HG03097 (cell line): Measurements from ENCODE around the gene SOX18.

Source experiments
- ATAC-seq: cut with Tn5 transposase; IDR thresholded peaks from one replicate; pipeline ENCODE4 v1.9.1; 2021; ENCODE audit not compliant: unreplicated experiment, low FRiP score

SOX18 gene

DNA sequence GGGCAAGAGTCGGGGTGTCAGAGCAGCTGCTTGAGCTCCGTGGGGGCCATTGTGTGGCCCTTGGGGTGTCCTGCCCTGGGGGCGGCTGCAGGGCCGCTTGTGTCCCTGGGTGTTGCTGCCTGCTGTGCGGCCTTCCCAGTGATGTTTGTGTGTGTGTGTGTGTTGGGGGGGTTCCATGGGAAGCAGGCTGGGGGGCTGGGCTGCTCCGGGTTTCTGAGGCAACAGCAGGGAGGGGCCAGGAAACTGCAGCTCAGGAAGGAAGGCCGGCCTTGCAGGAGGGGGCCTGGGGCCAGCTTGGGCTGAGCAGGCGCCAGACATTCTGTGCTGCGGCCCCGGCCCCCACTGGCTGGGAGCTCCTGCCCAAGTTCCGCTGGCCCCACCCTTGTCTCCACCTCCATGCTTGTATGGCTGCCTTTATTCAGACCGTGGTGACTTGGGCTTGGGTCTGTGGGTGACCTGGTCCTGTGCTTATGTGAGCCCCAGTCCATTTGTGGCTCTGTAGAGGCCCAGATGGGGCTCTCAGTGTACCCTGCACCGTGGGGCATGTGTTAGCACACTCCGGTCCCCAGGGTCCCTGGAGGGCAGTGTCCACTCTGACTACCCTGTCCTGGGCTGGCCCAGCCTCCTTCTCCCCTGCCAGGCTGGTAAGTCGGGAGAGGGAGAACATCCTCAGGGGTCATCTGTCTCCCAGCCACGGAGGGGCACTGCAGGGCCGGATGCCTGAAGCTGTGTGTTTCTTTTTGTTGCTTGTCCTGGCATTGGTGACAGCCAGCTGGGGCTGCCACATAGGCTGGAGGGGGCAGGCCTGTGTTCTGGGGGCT lies 4.6 kb upstream of the SOX18 start:
- no peak for ATAC-seq

DNA sequence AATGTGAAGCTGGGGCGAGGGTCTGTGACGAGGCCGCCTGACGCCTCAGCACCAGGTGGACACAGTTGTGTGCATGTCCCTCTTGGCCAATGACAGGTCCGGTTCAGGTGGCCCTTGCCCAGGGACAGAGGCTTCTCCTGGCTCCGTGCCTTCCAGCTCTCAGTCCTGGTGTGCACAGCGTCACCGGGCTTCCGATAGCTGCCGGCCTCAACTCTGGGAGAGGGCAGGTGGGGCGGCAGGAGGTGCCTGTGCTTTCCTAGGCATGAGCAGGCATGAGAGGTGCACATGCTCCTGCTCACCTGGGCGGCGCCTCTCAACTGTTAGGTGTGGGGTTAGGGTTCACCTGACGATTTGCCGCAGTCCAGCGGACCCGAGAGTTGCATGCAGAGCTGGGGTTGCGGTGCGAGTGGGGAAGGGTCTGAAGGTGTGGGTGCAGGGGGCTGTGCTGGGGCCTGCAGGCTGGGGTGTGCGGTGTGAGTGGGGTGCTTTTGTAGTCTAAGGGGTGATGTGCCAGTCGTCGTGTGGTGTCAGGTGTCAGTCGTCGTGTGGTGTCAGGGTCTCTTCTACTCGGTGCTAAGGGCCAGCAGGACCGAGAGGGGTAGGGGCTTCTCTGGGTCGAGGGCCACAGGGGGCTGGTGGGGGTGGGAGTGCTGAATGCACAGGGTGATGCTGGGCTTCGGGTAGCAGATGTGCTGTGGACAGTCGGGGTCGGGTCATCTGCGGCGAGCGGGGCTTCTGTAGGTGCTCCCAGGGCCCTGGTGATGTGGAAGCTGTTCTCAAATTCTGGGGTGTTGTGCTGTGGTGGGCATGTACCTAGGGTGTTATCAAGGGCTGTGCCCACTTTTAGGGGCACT lies 3.8 kb upstream of the SOX18 start:
- no peak for ATAC-seq

DNA sequence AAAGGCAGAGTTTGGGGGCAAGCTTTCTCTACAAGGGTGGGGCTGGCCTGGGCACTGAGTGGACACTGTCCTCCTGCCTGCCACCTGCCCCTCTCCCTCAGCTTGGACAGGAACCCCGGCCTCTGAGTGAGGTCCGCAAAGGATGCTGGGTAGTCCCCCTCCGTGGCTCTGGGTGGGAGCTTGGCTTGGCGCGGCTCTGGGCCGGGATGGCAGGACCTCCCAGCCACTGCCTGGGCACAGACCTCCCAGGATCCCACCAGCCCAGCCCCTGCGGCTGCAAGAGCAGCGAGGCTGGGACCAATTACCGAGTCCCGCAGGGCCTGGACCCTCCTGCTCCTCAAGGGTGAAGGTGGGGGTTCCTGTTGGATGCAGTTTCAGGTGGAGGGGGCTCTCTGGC lies 2.9 kb upstream of the SOX18 start:
- no peak for ATAC-seq

DNA sequence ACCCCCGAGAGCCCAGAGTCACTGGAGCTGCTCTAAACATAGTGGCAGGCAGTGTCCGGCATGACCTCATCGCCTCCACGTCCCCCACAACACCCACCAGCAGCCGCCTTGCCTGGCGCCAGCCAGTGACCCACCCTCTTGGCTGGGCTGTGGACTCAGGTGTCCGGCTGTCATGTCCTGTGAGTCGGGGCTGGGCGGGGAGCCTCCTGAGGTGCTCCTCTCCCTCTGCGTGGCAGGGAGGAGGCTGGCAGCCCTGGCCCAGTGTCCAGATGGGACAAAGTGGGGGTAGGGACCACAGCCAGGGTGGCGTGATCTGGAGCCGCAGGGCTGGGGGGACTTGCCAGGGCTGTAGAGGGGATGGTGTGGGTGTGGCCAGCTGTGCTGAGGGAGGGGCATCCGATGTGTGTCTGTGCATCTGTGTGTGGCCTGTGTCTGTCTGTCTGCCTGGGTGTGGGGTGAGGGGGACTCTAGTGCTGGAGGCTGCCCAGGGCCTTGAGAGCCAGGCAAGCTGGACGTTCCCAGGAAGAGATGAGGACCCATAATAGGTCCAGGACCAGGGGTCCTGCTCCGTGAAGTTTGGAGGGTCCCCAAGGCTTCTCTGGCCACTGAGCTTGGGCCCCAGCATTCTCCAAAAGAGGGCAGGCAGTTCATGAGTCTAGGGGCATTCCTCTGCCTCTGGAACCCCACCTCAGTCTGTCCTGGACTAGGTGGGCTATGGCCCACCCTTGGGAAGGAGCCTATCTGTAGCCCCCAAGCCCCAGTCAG lies 2.3 kb upstream of the SOX18 start:
- no peak for ATAC-seq

DNA sequence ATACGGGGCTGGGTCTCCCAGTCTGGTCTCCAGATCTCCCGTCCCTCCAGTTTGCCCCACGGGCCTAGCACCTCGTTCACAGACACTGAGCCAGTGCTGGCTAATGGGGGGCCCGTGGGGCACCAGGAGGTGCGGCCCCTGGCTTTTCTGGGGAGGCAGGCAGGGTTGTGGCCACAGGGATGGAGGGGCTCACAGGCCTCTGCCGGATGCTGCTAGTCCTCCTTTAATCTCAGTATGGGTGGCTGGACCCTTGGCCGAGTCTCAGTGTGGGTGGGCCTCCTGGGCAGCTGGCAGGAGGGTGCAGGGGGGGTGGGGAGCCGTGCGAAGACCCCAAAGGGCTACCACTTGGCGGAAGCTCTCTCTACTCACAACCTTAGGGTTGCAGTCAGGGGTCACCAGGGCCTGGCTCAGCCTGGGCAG lies 1.6 kb upstream of the SOX18 start:
- ATAC-seq = no peak

DNA sequence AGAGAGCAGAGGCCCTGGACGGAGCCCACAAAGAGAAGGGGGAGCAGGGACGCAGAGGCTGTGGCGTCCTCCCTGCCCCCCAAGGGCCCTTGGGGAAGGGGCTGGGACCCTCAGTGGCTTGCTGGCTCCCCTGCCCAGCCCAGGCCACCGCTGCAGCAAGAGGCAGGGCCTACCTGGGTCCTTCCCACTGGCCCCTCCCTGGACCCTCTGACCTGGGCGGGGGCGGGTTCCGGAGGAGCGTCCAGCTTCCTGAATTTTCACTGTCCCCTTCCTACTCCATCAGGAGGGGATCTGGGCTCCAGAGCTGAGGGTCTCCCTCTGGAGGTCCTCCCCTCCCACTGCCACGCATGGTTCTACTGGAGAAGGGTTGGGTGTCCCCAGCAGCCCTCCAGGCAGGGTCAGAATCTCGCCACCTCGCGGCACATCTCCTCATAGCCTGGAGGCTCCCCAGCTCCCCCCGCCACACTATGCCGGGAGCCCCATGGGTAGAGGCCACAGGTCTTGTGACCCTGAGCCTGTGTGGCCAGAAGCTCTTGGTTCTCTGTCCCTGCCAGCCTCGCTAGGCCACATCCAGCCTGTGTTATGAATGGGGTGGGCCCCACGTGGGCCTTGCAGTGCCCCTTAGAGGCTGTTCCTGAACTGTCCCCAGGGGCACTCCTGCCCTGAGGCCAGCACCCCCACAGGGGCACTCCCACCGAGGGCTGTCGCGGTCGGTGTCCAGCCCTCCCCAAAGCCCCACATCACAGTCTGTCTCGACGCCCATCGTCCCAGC lies 1.0 kb upstream of the SOX18 start:
- no peak for ATAC-seq

DNA sequence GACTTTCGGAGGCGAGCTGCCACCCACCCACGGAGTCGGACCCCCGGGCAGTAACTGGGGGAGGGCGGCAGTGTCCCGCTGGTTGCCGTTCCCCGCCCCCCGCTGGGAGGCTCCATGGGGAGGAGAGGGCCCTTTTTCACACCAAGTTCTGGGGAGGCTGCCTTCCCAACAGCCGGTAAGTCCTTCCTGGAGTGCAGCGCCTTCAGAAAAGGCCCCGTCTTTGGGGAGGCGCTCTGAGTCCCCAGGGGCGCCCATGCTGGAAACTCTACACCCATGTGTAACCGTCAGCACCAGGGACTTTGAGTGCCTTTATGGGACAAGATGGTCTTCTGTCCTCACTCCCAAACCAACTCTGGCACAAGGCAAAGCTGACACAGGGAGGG lies 430 bp upstream of the SOX18 start:
- ATAC-seq = no peak

DNA sequence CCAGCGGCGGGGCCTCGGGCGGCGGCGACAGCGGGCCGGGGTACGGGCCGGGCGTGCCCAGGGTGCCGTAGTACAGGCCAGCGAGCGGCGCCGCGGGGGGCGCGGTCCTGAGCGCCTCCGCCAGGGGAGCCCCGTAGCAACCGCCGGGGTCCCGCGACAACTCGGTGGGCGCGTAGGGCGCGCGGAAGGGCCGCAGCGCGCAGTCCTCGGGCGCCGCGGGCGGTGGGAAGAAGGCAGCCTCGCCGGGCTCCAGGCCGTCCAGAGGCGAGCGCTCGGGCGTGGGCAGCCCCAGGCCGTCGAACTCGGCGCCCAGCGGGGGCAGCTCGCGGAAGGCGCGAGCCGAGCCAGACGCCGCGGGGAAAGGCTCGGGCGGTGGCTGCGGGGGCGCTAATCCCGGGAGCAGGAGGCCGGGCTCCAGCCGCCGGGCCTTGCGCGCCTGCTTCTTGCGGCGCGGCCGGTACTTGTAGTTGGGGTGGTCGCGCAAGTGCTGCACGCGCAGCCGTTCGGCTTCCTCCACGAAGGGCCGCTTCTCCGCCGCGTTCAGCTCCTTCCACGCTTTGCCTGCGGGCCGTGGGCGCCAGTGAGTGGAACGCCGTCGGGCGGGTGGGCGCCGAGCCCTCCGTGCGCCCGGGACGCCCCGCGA lies 916 bp downstream of the SOX18 start:
- no peak for ATAC-seq

DNA sequence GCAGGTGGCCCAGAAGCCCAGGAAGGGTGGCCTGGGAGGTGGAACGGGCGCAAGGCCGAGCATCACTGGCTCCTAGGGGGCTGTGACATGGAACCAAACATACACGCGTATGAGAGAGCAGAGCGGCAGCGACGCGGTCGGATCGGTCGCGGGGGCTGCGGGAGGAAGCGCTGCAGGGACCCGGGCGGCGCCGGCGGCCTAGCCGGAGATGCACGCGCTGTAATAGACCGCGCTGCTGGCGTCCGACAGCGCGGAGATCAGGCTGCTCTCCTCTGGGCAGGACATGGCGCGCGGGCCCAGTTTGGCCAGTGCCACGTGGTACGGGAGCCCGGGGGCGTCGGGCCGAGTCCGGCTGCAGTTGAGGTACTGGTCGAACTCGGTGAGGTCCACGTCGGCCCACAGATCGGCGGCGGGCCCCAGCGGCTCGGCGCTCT lies 1.5 kb downstream of the SOX18 start:
- no peak for ATAC-seq

DNA sequence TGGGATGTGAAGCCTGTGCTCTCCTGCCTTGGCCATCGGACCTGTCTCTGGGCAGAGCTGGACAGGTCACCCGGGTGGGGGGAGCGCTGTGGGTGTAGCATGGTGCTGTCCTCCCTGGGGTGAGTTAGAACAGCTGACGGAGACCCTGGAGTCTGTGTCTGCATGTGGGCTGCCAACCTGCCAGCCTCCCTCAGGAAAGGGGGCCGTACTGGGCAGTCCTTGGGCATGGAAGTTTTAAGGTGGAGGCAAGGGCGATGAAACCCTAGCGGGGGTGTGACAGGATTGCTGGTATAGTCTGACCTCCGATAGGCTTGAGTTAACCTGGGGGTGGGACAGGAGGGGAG lies 2.4 kb downstream of the SOX18 start:
- no peak for ATAC-seq

DNA sequence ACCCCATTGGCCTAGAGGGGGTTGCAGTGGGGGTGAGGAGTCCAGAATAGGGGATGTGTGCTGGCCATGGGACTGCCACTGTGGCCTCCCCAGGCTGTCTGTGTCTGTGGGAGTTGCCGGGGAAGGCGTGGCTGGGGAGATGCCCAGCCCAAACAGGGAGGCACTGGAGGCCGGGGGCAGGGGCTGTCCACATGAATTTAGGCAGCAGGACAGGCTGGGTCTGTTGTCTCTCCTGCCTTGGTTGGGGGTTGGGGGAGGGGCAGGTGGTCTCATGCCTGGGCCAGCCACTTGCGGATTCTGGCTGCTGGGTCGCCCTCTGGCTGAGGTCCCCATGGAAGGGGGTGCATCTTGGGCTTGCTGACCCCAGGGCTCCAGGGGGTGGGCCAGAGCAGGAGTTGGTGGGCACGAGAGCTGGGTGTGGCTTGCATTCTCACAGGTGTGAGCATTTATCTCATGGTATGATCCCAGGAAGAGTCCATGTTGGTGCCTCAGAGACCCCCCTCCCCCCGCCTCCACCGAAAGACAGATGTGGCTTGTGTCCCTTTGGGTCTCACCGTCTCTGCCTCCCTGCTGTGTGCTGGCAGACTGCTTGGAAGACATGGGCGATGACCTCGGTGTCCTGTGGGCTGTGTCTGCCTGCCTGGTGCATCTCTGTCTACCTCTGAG lies 4.0 kb downstream of the SOX18 start:
- no peak for ATAC-seq

DNA sequence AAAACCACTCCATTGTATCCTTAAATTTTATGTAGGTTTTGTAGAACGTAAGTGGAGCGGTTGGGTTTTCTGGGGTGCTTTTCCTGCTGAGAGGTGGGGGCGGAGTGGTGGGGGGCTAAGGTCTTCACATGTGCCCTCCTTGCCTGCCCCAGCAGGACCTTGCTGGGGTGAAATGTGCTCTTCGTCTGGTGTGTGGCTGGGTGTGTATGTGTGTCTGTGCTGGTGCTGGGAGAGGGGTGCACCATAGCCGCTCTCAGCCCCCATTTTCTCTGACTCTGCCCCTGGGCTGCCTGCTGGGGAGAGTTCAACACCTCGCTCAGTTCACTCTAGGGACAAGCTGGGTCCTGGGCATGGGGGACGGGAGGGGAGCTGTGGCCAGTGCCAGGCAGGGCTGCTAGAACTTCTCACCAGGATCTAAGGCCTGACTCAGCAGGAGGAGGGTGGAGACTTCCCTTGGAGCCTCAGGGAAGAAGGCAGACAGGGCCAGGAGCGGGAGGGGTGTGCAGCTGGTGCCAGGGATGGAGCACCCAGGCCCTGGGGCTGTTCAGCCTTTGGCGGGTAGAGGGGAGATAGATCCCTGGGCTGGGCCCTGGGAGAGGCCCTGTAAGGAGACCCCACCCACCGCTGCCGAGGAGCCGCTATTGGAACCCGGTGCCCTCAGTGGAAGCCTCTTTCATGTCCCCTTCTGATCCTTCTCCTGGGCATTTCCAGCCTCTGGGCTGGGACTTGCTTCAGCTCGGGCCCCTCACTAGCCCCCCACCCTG lies 4.8 kb downstream of the SOX18 start:
- no peak for ATAC-seq

DNA sequence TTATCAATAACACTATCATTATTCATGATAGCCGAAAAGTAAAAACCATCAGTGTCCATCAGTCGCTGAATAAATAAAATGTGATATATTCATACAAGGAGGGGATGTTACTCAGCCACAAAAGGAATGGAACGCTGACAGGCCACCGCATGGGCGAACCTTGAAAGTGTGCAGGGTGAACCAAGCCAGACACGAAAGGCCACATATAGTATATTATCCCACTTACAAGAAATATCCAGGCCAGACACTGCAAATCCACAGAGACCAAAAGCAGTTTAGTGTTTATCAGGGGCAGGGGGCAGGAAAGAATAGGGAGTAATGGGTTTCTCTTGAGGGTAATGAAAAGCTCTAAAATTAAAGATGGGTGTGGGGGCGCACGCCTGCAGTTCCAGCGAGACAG lies 5.7 kb downstream of the SOX18 start:
- ATAC-seq = no peak

DNA sequence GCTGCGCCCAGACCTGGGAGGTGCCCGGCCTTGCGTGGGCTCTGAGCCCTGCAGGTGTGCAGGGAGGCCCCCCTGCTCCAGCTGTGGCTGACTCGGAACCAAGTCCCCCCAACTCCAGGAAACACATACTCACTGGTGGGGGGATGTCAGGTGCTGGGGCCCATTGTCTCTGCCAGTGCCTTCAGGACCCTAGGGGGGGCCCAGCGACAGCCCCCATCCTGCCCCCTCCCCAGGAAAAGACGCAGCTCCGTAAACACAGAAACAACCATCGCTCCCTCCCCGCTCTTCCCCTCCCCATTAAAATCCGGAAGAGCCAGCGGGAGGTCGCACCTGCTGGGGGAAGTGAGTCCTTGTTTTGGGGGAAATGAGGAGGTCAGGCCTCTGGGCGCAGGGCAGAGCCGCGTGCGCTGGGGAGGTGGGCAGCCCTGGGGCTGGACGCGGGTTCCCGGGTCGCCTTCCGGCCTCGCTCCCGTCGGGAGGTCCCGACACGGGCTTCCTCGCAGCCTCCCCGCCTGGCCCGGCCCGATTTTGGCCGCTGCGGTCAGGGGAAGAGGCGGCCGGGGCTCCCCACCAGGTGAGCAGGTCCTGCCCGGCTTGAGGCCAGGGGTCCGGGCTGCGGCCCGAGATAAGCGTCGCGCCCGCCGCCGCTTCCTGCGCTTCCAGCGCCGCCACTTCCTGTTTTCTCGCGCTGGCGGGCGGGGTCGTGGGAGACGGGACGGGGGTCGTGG lies 7.2 kb downstream of the SOX18 start:
- no peak for ATAC-seq

DNA sequence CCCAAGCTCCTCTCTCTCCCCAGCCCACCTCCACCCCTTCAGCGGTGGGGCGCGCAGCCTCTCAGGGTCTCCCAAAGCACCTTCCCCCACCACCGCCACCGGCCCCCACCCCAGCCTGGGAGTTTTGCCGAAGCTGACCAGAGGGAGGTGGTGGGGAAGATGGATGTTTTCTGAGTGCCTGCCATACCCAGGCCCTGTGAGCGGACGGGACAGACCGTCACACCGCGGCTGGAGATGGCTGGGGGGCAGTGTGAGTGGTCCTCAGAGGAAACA lies 7.7 kb downstream of the SOX18 start:
- no peak for ATAC-seq

DNA sequence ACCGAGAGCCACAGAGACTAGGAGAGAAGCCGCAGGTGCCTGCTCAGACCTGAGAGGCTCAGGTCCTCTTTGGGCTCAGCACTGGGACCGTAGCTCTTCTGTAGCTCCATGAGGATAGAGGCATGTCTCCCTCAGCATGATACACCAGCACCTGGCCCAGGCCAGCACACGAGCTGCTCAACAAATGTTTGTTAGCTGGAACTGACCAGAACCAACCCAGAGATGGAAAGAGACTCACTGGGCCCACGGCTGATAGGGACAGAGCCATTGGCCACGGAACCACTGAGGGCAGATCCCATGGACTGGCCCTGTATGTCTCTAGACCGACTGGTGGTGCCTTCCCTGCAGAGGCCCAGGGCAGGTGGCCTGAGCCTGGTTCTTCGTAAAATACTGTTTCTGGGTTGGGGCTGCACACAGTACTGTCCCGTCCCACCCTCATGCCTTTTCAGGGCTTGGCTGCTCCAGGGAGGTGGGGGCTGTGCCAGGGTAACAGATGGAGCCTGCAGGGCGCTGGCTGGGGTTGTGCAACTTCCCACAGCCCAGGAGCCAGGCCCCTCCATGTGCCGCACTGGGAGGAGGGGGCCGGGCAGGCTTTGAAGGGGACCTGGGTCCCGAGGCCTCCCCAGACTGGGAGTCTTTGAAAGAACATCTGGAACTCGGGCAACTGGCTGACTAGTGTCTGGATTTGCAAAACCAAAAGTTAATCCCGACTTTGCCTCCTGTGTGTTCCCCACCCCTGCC lies 8.2 kb downstream of the SOX18 start:
- ATAC-seq = no peak

DNA sequence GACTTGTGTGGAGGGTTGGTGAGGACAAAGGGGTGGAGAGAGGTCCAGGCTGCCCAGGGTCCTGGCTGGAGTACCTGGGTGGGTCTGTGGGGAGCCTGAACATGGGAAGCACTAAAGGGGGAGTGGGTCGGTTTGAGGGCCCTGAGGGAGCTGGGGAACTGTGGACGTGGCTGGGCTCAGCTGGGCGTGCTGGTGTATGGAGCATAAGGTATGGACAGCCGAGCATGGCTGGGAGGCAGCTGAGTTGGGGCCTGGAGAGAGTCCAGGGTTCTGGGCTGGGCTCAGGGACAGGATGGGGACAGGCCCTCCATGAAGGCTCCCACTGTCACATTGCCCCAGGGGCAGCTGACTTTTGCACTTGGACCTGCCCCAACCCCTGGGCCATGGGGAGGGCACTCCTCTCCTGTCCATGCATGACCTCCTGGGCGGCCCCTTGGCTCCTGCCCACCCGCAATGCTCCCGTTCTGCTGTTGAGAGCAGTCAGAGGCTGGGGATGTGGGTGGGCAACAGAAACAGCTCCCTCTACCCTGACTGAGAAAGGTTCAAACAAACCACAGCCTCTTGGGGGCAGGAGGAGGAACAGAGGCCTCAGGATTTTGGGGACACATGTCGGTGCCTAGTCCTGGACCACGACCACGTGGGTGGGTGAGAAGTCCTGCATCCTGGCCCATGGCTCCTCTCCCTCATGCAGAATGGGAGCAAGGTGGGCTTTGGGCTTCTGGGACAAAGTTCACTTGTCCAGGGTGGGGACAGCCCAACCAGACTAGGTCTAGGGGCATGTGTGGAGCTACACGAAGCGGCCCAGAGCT lies 9.0 kb downstream of the SOX18 start:
- ATAC-seq = no peak
